Mammary epithelial cell (primary cell): ENCODE data around the gene FAM236A.
"Not testable (repeated sequence)": the region's sequence is repeated elsewhere in the genome, so short reads cannot be mapped to it uniquely, and the experiment has no call there.

Experiments
- EZH2 ChIP-seq: IDR thresholded peaks from 2 replicates; pipeline ENCODE4 v1.6.1; 2012; ENCODE audit warnings: low read length, inconsistent platforms, borderline replicate concordance
- TF ChIP-seq, protein P1 (sequence below), 2 donors: IDR thresholded peaks in 1 of 2; conservative IDR thresholded peaks in 1 of 2; 2 replicates each; pipeline ENCODE4 v1.5.1; 2011 to 2012; ENCODE audit warnings: inconsistent platforms in 2 of 2, low read length in 2 of 2, mild to moderate bottlenecking in 2 of 2, control low read depth in 1 of 2, low read depth in 1 of 2; ENCODE audit not compliant: insufficient read depth in 1 of 2; ENCODE audit errors: extremely low read depth in 1 of 2

DNA sequence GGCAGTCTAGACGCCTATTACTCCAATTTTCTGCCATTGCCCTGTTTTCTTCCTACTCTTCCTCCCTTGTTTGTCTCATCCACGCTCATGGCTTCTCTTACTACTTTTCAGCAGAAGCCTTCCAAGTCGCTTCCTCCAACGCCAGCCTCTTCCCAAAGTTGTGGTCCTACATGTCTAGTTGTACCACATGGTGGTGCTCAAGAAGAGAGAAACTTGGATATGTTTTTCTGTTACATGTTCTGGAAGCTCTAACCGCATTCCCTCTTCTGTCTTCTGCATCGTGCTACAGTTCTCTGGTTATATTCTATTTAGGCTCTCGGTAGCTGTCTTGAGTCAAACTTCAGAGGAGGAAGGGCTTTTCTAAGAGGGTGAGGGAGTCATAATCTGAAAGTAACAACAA lies 36.9 kb downstream of the FAM236A start:
- TF ChIP-seq EZH2: not testable (repeated sequence)
- TF ChIP-seq, protein P1, sequence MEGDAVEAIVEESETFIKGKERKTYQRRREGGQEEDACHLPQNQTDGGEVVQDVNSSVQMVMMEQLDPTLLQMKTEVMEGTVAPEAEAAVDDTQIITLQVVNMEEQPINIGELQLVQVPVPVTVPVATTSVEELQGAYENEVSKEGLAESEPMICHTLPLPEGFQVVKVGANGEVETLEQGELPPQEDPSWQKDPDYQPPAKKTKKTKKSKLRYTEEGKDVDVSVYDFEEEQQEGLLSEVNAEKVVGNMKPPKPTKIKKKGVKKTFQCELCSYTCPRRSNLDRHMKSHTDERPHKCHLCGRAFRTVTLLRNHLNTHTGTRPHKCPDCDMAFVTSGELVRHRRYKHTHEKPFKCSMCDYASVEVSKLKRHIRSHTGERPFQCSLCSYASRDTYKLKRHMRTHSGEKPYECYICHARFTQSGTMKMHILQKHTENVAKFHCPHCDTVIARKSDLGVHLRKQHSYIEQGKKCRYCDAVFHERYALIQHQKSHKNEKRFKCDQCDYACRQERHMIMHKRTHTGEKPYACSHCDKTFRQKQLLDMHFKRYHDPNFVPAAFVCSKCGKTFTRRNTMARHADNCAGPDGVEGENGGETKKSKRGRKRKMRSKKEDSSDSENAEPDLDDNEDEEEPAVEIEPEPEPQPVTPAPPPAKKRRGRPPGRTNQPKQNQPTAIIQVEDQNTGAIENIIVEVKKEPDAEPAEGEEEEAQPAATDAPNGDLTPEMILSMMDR (conservative IDR thresholded peaks at IDR 0.05 in 1 of 2, IDR thresholded peaks at IDR 0.05 in 1 of 2; ENCODE audit: extremely low read depth in 1 of 2, insufficient read depth in 1 of 2, low read depth in 1 of 2, low read length in 2 of 2): not testable (repeated sequence)
